ENCODE data around the gene TPX2.

The TPX2 gene

DNA sequence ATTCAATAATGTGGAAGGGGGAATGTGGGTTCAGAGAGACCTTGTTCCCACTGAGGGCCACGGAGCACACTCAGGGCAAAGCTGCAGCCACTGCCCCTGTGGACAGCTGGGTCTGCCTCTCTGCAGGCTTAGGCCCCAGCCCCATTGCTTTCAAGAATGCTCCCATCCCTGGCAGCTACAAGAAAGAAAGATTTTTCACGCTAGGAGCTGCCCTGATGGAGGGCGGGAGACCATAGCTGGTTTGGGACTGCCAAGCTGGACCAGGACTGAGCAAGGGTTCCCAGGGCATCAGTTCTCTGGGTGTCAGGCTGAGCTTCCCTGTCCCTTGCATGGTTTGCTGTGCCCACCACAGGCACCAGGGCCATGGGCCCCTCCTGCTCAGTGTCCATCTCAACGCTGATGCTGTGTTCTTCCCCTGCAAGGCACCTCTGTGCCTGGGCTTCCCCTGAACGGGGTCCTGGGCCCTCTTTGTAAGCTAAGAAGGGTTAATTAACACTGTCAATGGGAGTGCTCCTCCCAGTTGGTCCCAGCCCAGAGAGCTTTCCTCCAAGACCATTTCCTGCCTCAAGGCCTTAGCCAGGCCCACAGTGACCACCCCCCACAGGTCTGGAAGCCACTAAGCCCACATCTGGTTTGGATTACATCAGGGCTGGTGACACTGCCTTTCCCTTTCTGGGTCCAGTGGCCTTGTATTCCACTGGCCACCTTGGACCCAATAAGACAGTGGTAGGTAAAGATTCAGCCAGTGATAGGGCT is 97.9 kb downstream of the TPX2 start:
- no peak for DNase-seq

DNA sequence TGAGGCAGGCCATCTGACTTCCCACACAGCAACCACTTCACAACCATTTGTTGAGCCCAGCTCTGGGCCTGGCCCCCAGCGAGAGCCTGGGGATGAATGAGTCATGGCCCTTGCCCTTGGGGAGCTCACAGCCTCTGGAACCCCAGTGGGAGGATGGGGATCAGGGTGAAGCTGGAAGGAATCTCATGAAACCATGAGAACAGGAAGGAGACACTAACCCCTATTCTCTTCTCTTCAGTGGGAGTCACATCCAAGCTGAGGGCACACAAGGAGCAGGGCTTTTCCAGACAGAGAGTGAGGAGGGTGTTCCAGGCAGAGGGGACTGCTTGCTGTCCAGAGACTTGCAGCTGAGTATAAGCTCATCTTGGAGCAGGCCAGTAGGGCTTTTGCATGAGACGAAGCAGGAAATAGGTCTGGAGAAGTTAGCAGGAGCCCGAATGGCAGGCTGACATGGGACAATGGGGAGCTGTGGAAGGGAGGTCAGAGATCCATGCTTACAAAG is 98.9 kb downstream of the TPX2 start:
- no peak for DNase-seq

DNA sequence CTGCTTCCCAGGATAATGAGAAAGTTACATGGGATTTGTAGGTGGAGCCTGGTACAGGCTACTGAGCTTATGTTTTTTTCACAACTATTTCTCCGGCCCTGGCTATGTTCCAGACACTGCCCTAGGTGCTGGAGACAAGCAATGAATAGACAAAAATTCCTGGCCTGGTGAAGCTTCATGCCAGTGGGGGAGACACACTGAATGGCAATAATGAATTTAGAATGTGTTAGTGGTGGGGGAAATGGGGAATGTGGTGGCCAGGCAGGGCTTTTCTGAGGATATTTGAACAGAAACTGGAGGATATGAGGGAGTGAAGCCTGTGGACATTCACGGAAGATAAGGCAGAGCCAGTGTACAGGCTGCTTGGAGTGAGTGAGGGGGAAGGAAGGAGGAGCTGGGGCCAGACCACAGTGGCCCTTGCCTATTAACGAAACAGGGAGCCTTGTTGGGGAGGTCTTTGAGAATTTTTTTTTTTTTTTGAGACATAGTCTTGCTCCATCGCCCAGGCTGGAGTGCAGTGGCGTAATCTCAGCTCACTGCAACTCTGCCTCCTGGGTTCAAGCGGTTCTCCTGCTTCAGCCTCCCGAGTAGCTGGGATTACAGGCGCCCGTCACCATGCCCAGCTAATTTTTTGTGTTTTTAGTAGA is 99.7 kb downstream of the TPX2 start:
- no peak for DNase-seq

DNA sequence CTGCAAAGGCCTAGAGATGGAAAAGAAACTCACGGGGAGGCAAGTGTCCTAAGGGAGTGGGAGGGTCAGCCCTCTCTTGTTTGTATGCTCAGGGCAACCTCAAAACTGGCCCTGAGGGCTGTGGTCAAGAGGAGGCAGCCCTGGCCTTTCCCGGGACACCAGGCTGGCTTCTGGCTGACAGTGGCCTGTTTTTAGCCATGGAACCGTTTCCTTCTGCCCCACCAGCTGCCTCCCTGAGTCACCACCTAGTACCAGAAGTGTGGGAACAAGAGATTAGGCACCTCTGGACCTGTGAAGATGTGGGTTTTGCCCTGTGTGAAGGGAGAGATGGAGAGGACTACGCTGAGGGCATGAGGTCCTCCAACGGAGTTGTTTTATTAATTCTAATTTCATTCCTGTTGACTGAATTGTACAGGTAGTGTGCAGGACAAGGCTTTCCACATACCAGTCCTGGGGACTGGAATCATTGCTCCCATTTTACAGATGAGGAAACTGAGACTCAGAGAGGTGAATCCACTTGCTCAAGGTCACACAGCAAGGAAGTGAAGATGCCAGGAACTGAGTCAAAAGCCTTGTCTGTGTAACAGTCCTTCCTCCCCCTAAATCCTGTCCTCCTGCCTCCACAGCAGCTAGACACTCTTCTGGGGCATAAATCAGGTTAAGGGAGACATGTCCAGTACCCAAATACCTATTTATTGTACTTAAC is 100.8 kb downstream of the TPX2 start:
- no peak for DNase-seq

DNA sequence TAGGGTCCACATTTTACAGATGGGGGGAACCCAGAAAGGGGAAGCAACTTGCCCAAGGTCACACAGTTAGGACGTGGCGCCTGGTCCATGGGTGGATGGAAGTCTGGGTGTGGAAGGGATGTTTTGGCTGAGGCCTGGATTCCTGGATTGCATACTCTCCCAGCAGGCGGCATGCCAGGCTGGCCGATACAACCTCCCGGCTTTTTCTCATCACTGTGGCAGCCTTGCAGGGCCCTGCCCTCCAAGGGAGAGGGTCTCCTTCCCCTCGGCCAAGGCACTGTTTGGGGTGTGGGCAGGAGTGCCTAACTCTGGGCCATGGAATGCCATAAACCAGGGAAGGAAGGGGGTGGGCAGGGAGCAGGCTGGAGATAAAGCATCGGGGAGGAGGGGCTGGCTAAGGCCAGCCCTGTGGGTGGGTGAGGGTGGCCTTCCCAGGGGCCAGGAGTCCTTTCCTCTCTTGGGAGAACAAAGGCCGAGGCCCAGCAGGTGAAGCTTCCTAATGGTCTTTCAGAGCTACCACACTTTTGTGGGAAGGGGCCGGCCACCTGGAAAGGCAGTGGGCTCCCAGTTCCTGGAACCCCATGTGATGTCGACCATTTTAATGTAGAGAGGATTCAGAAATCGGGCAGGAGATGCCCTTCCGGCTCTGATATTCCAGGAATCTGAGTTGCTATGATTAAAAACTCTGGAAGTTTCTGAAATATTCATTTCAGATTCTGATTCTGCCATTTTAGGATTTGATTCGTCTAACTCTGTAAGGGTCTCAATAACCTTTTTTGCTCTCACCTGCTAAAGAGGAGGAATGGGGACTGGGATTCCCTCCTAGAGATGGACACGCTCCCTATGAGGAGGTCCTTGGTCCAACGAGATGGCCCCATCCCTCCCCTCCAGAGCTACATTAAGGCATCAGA is 102.1 kb downstream of the TPX2 start:
- no peak for DNase-seq

DNA sequence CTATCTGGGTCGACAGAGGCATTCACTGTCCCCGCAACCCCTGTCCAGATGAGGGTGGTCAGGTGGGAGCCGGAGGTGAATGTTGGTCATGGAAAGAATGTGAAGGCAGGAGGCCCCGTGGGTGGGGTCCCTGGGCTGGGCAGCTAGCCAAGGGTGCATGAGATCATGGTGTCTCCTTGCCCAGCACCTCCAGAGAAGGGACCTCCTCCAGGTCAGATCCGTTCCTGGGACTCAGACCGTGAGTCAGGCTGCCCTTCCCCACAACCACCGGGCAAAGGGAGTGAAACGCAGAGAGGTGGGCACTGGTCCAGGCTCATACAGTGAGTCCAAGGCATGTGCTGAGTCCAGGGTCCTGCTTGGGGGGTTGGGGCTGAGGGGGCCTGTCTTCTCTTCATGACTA is 102.8 kb downstream of the TPX2 start:
- DNase-seq, result no peak

DNA sequence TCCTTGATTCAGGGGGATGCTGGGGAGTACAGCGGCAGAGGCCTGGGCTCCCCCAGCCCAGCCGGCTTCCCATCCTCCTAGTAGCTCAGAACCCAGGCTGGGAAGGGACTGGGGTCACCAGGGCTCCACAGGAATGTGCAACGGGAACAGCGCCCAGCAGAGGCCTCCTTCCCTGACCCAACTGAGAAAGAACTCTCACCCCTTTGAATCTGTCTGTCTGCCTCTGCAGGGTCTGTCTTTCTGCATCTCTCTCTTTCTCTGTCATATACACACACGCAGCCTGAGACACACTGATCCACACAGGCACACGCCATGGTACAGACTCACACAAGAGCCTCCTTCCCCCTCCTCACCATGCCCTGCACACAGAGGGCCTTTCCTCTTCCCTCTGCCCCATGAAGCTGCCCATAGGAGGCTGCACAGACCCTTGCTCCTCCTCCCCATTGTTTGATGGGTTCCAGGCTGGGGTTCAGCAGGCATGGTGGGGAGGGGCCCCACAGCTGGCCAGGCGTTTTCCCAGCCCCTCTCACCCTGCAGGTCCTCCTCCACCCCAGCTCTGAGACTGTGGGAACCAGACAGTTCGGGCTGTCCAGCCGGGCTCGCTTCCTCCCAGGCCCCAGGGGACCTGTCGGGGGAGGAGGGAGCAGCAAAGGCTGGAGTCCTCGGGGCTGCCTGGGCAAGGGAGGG is 103.5 kb downstream of the TPX2 start:
- DNase-seq, result no peak

DNA sequence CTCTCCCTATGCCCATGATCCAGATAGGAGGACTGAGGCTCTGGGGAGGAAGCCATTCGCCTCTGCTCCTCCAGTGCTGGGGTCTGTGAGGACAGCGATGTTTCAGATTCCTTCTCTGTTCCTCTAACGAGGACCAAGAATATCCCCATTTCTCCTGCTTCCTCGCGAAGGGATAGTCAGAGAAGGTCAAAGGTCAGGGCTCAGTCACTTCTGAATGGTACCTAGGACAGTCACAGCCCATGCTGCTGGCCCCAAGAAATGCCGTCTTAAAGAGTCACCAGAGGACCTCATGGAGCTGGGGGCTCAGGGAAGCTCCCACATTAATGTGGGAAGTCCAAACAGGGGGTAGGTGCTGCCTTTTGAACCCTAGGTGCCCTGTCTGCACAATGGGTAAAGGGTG is 104.2 kb downstream of the TPX2 start:
- no peak for DNase-seq

DNA sequence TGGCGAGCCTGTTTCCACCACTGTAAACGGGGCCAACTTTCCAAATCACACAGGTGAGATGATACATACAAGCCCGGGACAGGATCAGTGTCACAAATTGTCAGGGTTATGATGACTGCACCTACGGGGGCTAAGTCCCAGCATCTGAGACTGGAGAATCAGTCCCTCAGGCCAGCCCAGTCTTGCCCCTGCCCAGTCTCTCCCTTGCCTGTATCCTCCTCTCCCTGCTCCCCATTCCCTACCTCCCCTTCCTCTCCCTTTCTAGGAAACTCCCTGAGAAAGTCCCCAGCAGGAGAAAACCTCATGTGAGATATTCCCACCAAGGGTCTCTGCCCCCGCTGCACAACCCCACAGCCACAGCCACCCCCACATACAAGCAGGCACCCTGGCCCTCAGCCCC is 104.8 kb downstream of the TPX2 start:
- DNase-seq, result no peak

DNA sequence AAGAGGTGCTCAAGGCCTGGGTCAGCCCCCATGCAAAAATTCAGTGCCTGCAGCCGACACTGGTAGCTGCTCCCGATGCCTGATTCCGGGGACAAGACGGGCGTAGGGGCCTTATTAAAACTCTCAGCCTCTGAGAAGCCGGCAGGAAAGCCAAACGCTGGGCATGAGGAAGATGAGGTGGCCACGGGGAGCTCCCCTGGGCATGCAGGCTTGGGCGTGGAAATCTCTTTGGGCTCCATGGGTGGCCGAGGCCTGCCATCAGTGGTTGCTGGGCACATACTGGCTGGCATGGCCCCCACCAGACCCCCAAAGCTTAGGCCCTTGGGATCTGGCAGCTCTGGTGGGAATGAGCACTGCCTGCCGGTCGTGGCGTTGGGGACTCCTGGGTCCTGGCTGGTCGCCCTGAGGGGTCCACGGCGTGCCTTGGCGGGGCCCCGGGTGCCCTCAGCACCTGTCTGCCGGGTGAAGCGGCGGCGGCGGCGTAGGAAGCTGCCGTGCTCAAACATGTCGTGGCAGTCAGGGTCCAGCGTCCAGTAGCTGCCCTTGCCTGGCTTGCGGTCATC is 105.7 kb downstream of the TPX2 start:
- no peak for DNase-seq

DNA sequence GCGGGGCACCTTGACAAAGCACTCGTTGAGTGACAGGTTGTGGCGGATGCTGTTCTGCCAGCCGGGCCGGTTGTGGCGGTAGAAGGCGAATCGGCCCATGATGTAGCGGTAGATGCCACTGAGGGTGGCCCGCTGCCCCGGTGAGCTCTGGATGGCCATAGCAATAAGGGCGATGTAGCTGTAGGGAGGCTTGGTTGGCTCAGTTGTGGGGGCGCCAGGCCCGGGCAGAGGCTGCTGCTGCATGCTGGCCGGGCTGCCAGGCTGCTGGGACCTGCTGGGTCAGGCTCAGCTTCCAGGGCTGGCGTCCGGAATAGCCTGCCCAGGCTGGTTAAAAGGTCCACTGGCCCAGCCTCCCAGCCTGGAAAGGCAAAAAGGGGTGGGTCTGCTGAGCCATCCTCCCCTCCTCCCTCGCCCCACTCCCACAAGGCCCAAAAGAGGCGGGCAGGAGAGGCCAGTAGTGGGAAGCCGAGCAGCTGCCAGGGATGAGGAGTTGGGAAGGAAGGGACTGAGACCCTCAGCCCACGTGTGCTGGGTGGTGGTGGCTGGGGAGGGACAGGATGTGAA is 106.3 kb downstream of the TPX2 start, which contains the start of gene FOXS1:
FOXS1 (minus strand) TSS at position 305 of the 564 bp plus-strand sequence; CDS start at position 243, 62 bp downstream.
- DNase-seq, result no peak

DNA sequence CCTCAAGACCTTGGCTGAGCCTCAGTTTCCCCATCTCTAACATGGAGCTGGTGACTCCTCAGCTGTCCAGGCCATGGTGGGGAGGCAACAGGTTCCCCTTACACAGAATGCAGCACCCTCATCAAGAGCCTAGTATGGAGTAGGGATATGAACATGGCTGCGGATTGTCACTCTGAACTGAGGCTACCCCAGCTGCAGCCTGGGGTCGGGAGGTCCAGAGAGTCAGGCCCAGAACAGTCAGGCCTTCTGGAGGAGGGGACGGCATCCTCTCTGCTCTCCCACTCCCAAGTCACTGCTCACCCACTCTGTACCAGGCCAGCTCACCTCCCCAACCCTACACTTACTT is 107.7 kb downstream of the TPX2 start:
- no peak for DNase-seq

DNA sequence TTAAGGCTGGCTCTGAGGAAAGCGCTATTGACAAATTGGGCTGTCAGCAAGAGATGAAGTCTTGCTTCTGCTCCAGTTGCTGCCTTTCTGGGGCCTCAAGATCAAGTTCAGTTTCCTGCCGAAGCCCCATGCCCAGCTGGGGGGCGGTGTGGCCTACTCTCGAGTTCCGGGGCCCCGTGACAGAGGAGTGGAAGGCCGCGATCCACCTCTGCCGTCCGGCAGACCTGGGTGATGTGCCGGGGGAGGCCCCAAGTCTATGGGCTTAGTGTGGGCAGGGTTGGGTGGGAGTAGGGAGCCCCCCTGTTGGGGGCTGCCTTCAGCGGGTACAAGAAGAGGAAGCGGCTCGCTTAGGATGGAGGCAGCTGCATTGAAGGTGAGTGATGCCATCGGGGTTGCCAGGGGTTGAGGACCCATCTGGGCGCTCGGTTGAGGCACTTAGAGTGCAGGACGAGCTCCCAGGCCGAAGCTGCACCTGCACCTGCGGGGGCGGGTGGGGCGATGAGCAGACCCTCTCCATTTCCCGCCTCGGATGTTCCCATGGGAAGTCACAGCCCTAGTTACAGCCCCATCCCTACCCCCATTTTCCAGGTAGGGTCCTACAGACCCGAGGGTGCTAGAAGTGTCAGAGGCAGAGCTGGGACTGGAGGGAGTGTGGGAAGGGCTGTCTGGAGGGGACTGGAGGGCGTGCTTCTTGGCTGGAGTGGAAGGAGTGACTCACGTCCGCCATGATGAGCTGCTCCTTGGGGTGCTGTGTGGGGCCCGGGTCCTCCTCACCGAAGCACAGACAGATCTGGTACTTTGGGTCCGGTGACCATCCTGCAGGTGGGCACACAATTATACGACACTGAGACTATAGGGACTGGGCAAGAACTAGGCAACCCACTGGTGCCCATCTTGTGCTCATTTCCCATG is 109.3 kb downstream of the TPX2 start:
- no peak for DNase-seq

DNA sequence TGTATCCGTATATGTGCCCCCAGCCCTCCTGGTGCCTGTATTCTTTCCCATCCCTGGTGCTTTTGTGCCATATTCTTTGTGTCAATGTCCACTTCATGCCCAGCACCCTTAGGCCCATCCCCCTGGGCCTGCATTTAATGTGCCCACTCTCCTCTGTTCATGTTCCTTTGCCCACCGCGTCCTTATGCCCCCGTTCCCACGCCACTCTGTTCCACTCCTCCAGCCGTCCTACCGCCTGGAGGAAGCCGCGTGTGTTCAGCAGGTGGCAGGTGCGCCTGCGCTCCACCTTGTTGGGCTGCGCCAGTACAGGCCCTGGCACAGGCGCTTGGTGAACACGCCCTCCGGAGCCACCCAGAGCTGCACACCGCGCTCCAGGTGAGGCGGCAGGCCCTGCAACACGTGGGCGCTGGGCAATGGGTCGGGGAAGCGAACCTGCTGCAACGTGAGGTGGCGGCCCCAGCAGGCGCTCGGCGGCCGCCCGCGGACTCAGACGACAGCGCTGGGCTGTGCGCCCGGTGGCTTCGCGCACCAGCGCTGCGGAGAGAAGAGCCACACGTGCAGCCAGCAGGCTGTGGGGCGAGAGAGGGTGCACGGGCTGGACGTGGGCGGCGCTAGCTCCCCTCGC is 110.3 kb downstream of the TPX2 start:
- DNase-seq, result no peak

Data from stimulated activated CD8-positive, alpha-beta memory T cell treated with anti-CD3 and anti-CD28 coated beads, Interleukin-4, amount 100 ng/mL, for 48 hours (primary cell).